ENCODE measurements around the gene KCNG3.

Gene KCNG3

DNA sequence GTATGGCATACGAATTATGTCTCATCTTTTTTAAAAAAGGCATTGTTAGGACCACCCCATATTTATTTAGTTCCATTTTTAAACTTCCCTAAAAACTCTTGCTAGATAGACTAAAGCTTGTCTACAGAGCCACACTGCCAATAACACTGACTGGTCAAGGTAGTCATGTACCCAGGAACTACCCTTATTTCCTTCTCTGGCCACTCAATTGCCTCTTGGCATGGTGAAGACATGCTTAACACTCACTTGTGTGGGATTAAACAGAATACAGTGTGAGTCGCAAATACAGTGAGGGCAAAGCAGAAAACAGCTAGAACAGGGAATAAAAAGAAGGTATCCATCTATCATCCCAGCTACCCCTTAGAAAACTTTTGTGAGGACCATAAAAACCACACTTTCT lies 57.4 kb downstream of the KCNG3 start:
- no peak for DNase-seq (ENCODE audit: low read depth)
- TF ChIP-seq, protein P1, sequence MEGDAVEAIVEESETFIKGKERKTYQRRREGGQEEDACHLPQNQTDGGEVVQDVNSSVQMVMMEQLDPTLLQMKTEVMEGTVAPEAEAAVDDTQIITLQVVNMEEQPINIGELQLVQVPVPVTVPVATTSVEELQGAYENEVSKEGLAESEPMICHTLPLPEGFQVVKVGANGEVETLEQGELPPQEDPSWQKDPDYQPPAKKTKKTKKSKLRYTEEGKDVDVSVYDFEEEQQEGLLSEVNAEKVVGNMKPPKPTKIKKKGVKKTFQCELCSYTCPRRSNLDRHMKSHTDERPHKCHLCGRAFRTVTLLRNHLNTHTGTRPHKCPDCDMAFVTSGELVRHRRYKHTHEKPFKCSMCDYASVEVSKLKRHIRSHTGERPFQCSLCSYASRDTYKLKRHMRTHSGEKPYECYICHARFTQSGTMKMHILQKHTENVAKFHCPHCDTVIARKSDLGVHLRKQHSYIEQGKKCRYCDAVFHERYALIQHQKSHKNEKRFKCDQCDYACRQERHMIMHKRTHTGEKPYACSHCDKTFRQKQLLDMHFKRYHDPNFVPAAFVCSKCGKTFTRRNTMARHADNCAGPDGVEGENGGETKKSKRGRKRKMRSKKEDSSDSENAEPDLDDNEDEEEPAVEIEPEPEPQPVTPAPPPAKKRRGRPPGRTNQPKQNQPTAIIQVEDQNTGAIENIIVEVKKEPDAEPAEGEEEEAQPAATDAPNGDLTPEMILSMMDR (IDR thresholded peaks at IDR 0.05; ENCODE audit: insufficient read depth, low read depth, low read length, missing control alignments), result no peak
- no peak overlapping the region for H3K4me3 ChIP-seq (ENCODE audit: low read length)

DNA sequence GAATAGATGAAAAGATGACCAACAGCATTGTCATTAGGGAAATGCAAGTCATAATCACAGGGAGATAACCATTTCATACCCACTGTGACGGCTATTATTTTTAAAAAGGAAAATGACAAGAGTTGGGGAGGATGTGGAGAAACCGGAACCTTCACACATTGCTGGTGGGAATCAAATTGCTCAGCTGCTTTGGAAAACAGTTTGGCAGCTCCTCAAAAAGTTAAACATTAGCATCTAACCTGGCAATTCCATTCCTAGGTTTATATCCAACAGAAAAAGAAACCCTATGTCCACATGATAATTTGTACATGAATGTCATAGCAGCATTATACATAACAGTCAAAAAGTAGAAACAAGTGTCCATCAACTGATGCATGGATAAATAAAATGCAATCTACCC lies 58.2 kb downstream of the KCNG3 start:
- DNase-seq (ENCODE audit: low read depth), result no peak
- H3K4me3 ChIP-seq (ENCODE audit: low read length), result no peak overlapping the region

DNA sequence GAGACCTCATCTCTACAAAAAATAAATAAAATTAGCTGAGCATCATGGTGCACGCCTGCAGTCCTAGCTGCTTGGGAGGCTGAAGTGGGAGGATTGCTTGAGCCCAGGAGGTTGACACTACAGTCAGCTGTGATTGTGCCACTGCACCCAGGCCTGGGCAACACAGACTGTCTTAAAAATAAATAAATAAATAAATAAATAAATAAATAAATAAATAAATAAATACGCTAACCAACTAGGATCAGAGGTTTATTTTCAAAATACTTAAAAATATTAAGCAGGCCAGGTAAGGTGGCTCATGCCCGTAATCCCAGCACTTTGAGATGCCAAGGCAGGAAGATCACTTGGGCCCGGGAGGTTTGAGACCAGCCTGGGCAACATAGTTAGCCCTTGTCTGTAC lies 63.6 kb downstream of the KCNG3 start:
- DNase-seq (ENCODE audit: low read depth), result no peak
- TF ChIP-seq, protein P1 (IDR thresholded peaks at IDR 0.05; ENCODE audit: insufficient read depth, low read depth, low read length, missing control alignments), result no peak

More for the DNA sequence above, 58.2 kb downstream of the KCNG3 start:
- TF ChIP-seq, protein P1 (IDR thresholded peaks at IDR 0.05; ENCODE audit: insufficient read depth, low read depth, low read length, missing control alignments), result no peak

DNA sequence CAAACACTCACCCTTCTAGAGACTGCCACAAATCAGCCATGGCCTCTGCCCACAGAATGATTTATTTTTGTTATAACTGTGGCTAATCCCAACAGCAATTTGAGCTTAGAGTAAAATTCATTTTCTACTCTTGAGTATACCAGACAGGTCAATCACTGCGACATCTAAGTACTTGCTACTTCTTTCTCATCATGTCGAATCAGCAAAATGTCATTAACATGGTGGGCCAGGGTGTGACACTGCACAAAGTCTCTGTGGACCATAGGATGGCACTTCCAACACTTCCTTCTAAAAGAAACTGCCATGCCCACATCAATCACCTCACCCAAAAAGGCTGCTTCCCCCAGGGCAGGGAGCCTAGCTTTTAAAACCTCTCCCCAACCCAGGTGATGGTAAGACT lies 64.4 kb downstream of the KCNG3 start:
- TF ChIP-seq, protein P1 (IDR thresholded peaks at IDR 0.05; ENCODE audit: insufficient read depth, low read depth, low read length, missing control alignments), result no peak
- DNase-seq (ENCODE audit: low read depth), result no peak
- H3K4me3 ChIP-seq (ENCODE audit: low read length), result no peak overlapping the region

More for the DNA sequence above, 63.6 kb downstream of the KCNG3 start:
- no peak overlapping the region for H3K4me3 ChIP-seq (ENCODE audit: low read length)

DNA sequence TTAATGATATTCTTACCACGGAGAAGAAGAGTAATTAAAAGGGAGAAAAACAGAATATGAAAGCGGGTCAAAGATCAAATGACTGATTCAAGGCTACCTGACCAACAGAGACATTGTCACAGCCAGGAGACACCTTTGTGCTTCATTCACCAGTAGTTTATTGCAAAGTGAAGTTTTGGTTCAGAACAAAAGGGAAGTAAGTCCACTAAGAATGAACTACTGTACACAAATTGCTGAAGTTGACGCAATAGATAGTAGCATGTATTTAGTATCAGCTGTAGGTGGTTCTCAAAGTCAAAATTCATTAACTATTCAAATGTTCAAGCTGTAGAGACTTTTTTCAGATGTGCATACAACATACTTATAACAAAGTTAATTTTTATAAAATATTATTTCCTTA lies 68.1 kb downstream of the KCNG3 start:
- H3K4me3 ChIP-seq (ENCODE audit: low read length), result no peak overlapping the region
- no peak for DNase-seq (ENCODE audit: low read depth)
- TF ChIP-seq, protein P1 (IDR thresholded peaks at IDR 0.05; ENCODE audit: insufficient read depth, low read depth, low read length, missing control alignments), result no peak

DNA sequence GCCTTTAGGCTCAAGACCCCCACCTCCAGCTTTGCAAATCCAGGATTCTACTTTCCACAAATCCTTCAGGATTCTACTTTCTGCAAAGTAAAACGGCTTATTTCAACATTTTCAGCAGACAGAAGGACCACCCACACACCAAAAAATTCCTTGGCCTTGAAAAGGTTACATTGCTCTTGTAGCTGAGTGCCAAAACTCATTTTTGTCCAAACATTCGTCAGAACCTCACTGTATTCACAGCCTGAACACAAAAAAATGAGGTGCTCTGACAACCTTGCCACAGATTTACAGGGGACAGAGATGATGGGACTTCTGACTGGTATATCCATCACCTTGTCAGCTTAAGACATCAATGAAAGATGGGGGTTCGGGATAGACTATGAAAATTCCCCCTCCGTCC lies 69.7 kb downstream of the KCNG3 start:
- no peak for DNase-seq (ENCODE audit: low read depth)
- TF ChIP-seq, protein P1 (IDR thresholded peaks at IDR 0.05; ENCODE audit: insufficient read depth, low read depth, low read length, missing control alignments), result no peak
- no peak overlapping the region for H3K4me3 ChIP-seq (ENCODE audit: low read length)

DNA sequence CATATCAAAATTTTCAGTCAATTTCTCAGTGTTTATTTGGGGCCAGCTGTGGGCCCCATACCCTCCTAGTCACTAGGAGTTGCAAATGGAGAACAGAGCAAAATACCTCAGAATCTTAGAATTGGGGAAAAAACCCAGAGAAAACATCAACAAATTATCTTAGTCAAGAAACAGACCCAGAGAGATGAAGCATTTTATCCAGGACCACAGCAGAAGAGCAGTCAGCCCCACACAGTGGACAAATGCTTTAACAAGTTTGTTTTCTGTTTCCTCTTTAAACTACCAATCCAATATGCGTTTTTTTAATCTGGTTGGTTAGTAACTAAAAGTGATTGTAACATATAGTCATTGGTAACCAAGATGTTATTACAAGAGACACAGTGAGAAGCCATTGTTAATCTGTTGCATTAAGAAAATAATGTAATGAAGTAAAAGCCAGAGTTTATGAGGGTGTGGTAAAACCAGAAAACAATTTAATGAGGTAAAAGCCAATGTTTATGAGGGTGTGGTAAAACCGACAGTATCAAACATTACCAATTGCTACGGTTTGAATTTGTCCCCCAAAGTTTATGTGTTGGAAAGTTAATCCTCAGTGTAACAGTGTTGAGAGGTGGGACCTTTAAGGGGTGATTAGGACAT lies 72.1 kb downstream of the KCNG3 start:
- TF ChIP-seq, protein P1 (IDR thresholded peaks at IDR 0.05; ENCODE audit: insufficient read depth, low read depth, low read length, missing control alignments), result no peak
- DNase-seq (ENCODE audit: low read depth), result no peak
- no peak overlapping the region for H3K4me3 ChIP-seq (ENCODE audit: low read length)

All from epithelial cell of esophagus (primary cell).